Measurements from ENCODE around the gene OTOP3.

The OTOP3 gene

GRCh38 chr17:74923538-74924249 lies 12.0 kb upstream of the OTOP3 start:
- no peaks in the 10 kb centered on the region for H3K36me3 Mint-ChIP-seq
- no peak overlapping the region for H3K27ac Mint-ChIP-seq
- peak; percentile 79 to 86 for DNase-seq (ENCODE audit: low spot score in 2 of 2)
- H3K9me3 Mint-ChIP-seq: no peaks in the 10 kb centered on the region
- peak; percentile 67 for ATAC-seq
- H3K4me3 Mint-ChIP-seq: peak overlapping the region; percentile 46
- peaks cover 21% of the 10 kb centered on the region for H3K4me1 Mint-ChIP-seq

GRCh38 chr17:74924250-74924948 lies 11.3 kb upstream of the OTOP3 start, which contains the start of gene OTOP2:
TSS of gene OTOP2 (plus strand) at chr17:74924273. CDS start at chr17:74924633, 360 bp downstream.
- H3K4me1 Mint-ChIP-seq: peaks cover 21% of the 10 kb centered on the region
- DNase-seq (ENCODE audit: low spot score in 2 of 2): no peak
- no peak for ATAC-seq
- H3K27ac Mint-ChIP-seq: no peak within 1 kb of the TSS
- peak within 1 kb of the TSS; percentile 46 for H3K4me3 Mint-ChIP-seq
- H3K9me3 Mint-ChIP-seq: no peaks in the 10 kb centered on the region
- H3K36me3 Mint-ChIP-seq: no peaks in the 10 kb centered on the region

- peaks cover 21% of the 10 kb centered on the region for H3K4me1 Mint-ChIP-seq
- no peak for ATAC-seq
- no peak overlapping the region for H3K27ac Mint-ChIP-seq
- no peaks in the 10 kb centered on the region for H3K36me3 Mint-ChIP-seq
- H3K4me3 Mint-ChIP-seq: no peak overlapping the region
- no peaks in the 10 kb centered on the region for H3K9me3 Mint-ChIP-seq
- no peak for DNase-seq (ENCODE audit: low spot score in 2 of 2)
Observed at GRCh38 chr17:74925242-74925641, 10.5 kb upstream of the OTOP3 start.

GRCh38 chr17:74928786-74929185 lies 6.9 kb upstream of the OTOP3 start:
- DNase-seq (ENCODE audit: low spot score in 2 of 2): no peak
- no peak for ATAC-seq
- no peaks in the 10 kb centered on the region for H3K9me3 Mint-ChIP-seq
- no peak overlapping the region for H3K27ac Mint-ChIP-seq
- peaks cover 20% of the 10 kb centered on the region for H3K4me1 Mint-ChIP-seq
- H3K4me3 Mint-ChIP-seq: no peak overlapping the region
- no peaks in the 10 kb centered on the region for H3K36me3 Mint-ChIP-seq

GRCh38 chr17:74930535-74931036 lies 5.1 kb upstream of the OTOP3 start:
- Mint-ChIP-seq H3K4me1 (peaks cover 5% of the 10 kb centered on the region), H3K4me3 (no peak overlapping the region), H3K27ac (no peak overlapping the region), H3K36me3 (no peaks in the 10 kb centered on the region), H3K9me3 (no peaks in the 10 kb centered on the region)
- ATAC-seq (no peak), DNase-seq (ENCODE audit: low spot score in 2 of 2) (no peak)

- no peaks in the 10 kb centered on the region for H3K36me3 Mint-ChIP-seq
- DNase-seq (ENCODE audit: low spot score in 2 of 2) (no peak), ATAC-seq (no peak)
- peaks cover 5% of the 10 kb centered on the region for H3K4me1 Mint-ChIP-seq
- no peaks in the 10 kb centered on the region for H3K9me3 Mint-ChIP-seq
- H3K27ac Mint-ChIP-seq: no peak overlapping the region
- H3K4me3 Mint-ChIP-seq: no peak overlapping the region
Observed at GRCh38 chr17:74935048-74935447, 650 bp upstream of the OTOP3 start.

- H3K4me3 Mint-ChIP-seq: no peak overlapping the region
- H3K9me3 Mint-ChIP-seq: no peaks in the 10 kb centered on the region
- no peak overlapping the region for H3K27ac Mint-ChIP-seq
- no peak for DNase-seq (ENCODE audit: low spot score in 2 of 2)
- no peaks in the 10 kb centered on the region for H3K36me3 Mint-ChIP-seq
- peaks cover under 1% of the 10 kb centered on the region for H3K4me1 Mint-ChIP-seq
- no peak for ATAC-seq
Observed at GRCh38 chr17:74936470-74936799, 737 bp downstream of the OTOP3 start.

- no peaks in the 10 kb centered on the region for H3K4me1 Mint-ChIP-seq
- no peak overlapping the region for H3K27ac Mint-ChIP-seq
- H3K4me3 Mint-ChIP-seq: no peak overlapping the region
- ATAC-seq: no peak
- H3K9me3 Mint-ChIP-seq: no peaks in the 10 kb centered on the region
- no peak for DNase-seq (ENCODE audit: low spot score in 2 of 2)
- no peaks in the 10 kb centered on the region for H3K36me3 Mint-ChIP-seq
Observed at GRCh38 chr17:74937064-74938051, 1.7 kb downstream of the OTOP3 start.

GRCh38 chr17:74938194-74938950 lies 2.7 kb downstream of the OTOP3 start:
- Mint-ChIP-seq H3K9me3 (no peaks in the 10 kb centered on the region), H3K4me1 (no peaks in the 10 kb centered on the region), H3K36me3 (no peaks in the 10 kb centered on the region), H3K27ac (no peak overlapping the region), H3K4me3 (no peak overlapping the region)
- no peak for ATAC-seq
- no peak for DNase-seq (ENCODE audit: low spot score in 2 of 2)

GRCh38 chr17:74939534-74939933 lies 3.8 kb downstream of the OTOP3 start:
- Mint-ChIP-seq H3K4me3 (no peak overlapping the region), H3K36me3 (no peaks in the 10 kb centered on the region), H3K27ac (no peak overlapping the region), H3K9me3 (no peaks in the 10 kb centered on the region), H3K4me1 (no peaks in the 10 kb centered on the region)
- ATAC-seq: no peak
- no peak for DNase-seq (ENCODE audit: low spot score in 2 of 2)

GRCh38 chr17:74941128-74941725 lies 5.5 kb downstream of the OTOP3 start:
- ATAC-seq: no peak
- no peak overlapping the region for H3K27ac Mint-ChIP-seq
- no peak for DNase-seq (ENCODE audit: low spot score in 2 of 2)
- no peaks in the 10 kb centered on the region for H3K36me3 Mint-ChIP-seq
- no peaks in the 10 kb centered on the region for H3K9me3 Mint-ChIP-seq
- H3K4me3 Mint-ChIP-seq: no peak overlapping the region
- H3K4me1 Mint-ChIP-seq: no peaks in the 10 kb centered on the region

GRCh38 chr17:74943808-74944522 lies 8.3 kb downstream of the OTOP3 start:
- Mint-ChIP-seq H3K4me1 (no peaks in the 10 kb centered on the region), H3K9me3 (no peaks in the 10 kb centered on the region), H3K4me3 (no peak overlapping the region), H3K27ac (no peak overlapping the region), H3K36me3 (no peaks in the 10 kb centered on the region)
- no peak for DNase-seq (ENCODE audit: low spot score in 2 of 2)
- no peak for ATAC-seq

GRCh38 chr17:74945543-74945942 lies 9.8 kb downstream of the OTOP3 start:
- H3K27ac Mint-ChIP-seq: no peak overlapping the region
- no peak overlapping the region for H3K4me3 Mint-ChIP-seq
- no peaks in the 10 kb centered on the region for H3K36me3 Mint-ChIP-seq
- ATAC-seq (peak; percentile 53), DNase-seq (ENCODE audit: low spot score in 2 of 2) (no peak)
- no peaks in the 10 kb centered on the region for H3K9me3 Mint-ChIP-seq
- H3K4me1 Mint-ChIP-seq: no peaks in the 10 kb centered on the region

GRCh38 chr17:74946641-74947040 lies 10.9 kb downstream of the OTOP3 start:
- Mint-ChIP-seq H3K9me3 (no peaks in the 10 kb centered on the region), H3K36me3 (no peaks in the 10 kb centered on the region), H3K4me3 (no peak overlapping the region), H3K4me1 (no peaks in the 10 kb centered on the region), H3K27ac (no peak overlapping the region)
- ATAC-seq: no peak
- no peak for DNase-seq (ENCODE audit: low spot score in 2 of 2)
